Ovary (tissue), 9 donors: Measurements from ENCODE around the gene ZNF107. TPM values are rescaled to one million over a fixed set of nuclear protein-coding genes. Genes with fewer than 3 reads are reported as not detected.
A peak's percentile ranks its signal among the peaks of the same experiment; 100 is the strongest.

ENCODE experiments used
- DNase-seq, 5 donors: peaks; one replicate each; pipeline ENCODE4 v3.0.0-alpha.2; 2019 to 2020
- H3K27ac ChIP-seq, 2 donors: fragments of 200-600 bp; one replicate each; pipeline versions ENCODE4 v1.5.1 to v1.8.0; 2019 to 2022
- H3K27me3 ChIP-seq: fragments of 200-600 bp; one replicate; pipeline ENCODE4 v1.8.0; 2022
- H3K36me3 ChIP-seq: fragments of 200-600 bp; sonication (generic); one replicate; pipeline ENCODE4 v1.5.1; 2019
- H3K4me1 ChIP-seq: one replicate; pipeline ENCODE4 v1.8.1; 2013; ENCODE audit warnings: mild to moderate bottlenecking, moderate library complexity; ENCODE audit not compliant: insufficient read depth
- H3K4me3 ChIP-seq: fragments of 200-600 bp; sonication (generic); one replicate; pipeline ENCODE4 v1.5.1; 2017
- H3K9me3 ChIP-seq, 2 donors: fragments of 200-600 bp in 1 of 2; sonication (generic) in 1 of 2; one replicate each; pipeline versions ENCODE4 v1.5.1 to v1.8.1; 2013 to 2019; ENCODE audit warnings: mild to moderate bottlenecking in 1 of 2, moderate library complexity in 1 of 2
- CTCF ChIP-seq, 3 donors: fragments of 450-650 bp in 2 of 3; fragments of 200-600 bp in 1 of 3; IDR thresholded peaks; one replicate each; pipeline versions ENCODE4 v1.5.1 to v1.8.0; 2016 to 2022; ENCODE audit warnings: antibody characterized with exemption in 3 of 3, mild to moderate bottlenecking in 1 of 3
- EP300 ChIP-seq: sonication (generic); formaldehyde crosslinking; IDR thresholded peaks from one replicate; pipeline ENCODE4 v1.6.1; 2017; ENCODE audit warnings: antibody characterized with exemption
- POLR2A ChIP-seq: fragments of 450-650 bp; IDR thresholded peaks from one replicate; pipeline ENCODE4 v1.6.1; 2017; ENCODE audit warnings: antibody characterized with exemption, mild to moderate bottlenecking, moderate library complexity
- WGBS, 3 donors: extraction: QIAGEN DNeasy Blood & Tissue Kit in 1 of 3; methylation state at CpG; one replicate each; pipeline versions ENCODE4 v1.1.5 to v1.1.7; 2013 to 2017; 5-methylcytosine and 5-hydroxymethylcytosine counted together
- intact Hi-C, 4 donors: fragments of 100-400 bp; cut with DNase I; formaldehyde crosslinking; loops; one replicate each; pipeline versions ENCODE4 v1.11.0 to v1.15.1; 2022 to 2023
- polyA plus RNA-seq, 2 donors: library from polyadenylated mRNA; stranded (reverse); fragments of 200-250 nt in 1 of 2; fragments of 350-450 nt in 1 of 2; fragmentation: Illumina TruSeq in 1 of 2; extraction: RNeasy Lipid Tissue Mini Kit (QIAGEN cat#74804) in 1 of 2; gene quantifications; one replicate each; pipeline ENCODE4 v1.2.3, GENCODE V29; 2013 to 2014
- total RNA-seq, 7 donors: library from RNA; depleted of rRNA in 2 of 7; stranded (reverse); fragments of >200 nt in 2 of 7; fragmentation: NEBNext Ultra II Directional in 3 of 7; extraction: Animal tissue kit (Norgen Biotek cat#: 25700) in 3 of 7; gene quantifications; one replicate each; pipeline versions ENCODE4 v1.1.0 to v1.2.4, GENCODE V29; 2016 to 2023
- donor health status: DM: no; HTN: no; CAD: no; lungs with moderate emphysema.
- donor health status: DM: no; HTN: no; CAD: no.
- donor health status: Bipolar disorder and iron deficiency.
- donor health status: DM: yes; HTN: yes; CAD: no.
- donor health status: DM: no; HTN: no; CAD: no.
- donor health status: DM: yes; HTN: yes; CAD: no.

Gene ZNF107
- total and polyA plus RNA-seq, 9 donors = 2.8 to 10.3 (median 6.4) TPM

GRCh38 chr7:64625114-64626082 is 40.5 kb upstream of the ZNF107 start:
- 7 to 12% (median 7%) methylated on average over 12 of the region's 12 CpGs for WGBS, 3 donors
- H3K36me3 ChIP-seq = no peaks in the 10 kb centered on the region
- peaks cover 3 to 5% of the 10 kb centered on the region in 2 donors for H3K9me3 ChIP-seq
- DNase-seq = no peak
- no peaks in the 10 kb centered on the region for H3K4me1 ChIP-seq
- no peaks in the 10 kb centered on the region for H3K27me3 ChIP-seq
- no peak for TF ChIP-seq EP300
- no peak for TF ChIP-seq POLR2A
- peak; percentile 19 to 49 (median 45) for TF ChIP-seq CTCF (IDR thresholded peaks at IDR 0.05)
- no peak overlapping the region for H3K27ac ChIP-seq
- H3K4me3 ChIP-seq = no peak overlapping the region
- intact Hi-C loops = no loop called here

- no peak for TF ChIP-seq POLR2A
- no peak for TF ChIP-seq EP300
- no peak for TF ChIP-seq CTCF (IDR thresholded peaks at IDR 0.05)
These were observed 39.9 kb upstream of the ZNF107 start for GRCh38 chr7:64626083-64626469.

GRCh38 chr7:64626557-64626956 is 39.4 kb upstream of the ZNF107 start:
- DNase-seq = no peak
- Histone ChIP-seq H3K27me3 (no peaks in the 10 kb centered on the region), H3K4me3 (no peak overlapping the region), H3K4me1 (no peaks in the 10 kb centered on the region), H3K36me3 (no peaks in the 10 kb centered on the region), H3K9me3 (no peaks in the 10 kb centered on the region), H3K27ac (no peak overlapping the region)
- WGBS, 3 donors = 64 to 73% (median 72%) methylated on average over 2 of the region's 2 CpGs
- intact Hi-C loops = no loop called here
- TF ChIP-seq CTCF (IDR thresholded peaks at IDR 0.05) (no peak), EP300 (no peak), POLR2A (no peak)

More at GRCh38 chr7:64626083-64626469, 39.9 kb upstream of the ZNF107 start:
- no peaks in the 10 kb centered on the region for H3K36me3 ChIP-seq
- peaks cover 0 to 3% of the 10 kb centered on the region in 2 donors for H3K9me3 ChIP-seq
- no peaks in the 10 kb centered on the region for H3K27me3 ChIP-seq
- WGBS, 3 donors = 55 to 59% (median 58%) methylated on average over 5 of the region's 5 CpGs
- H3K4me3 ChIP-seq = no peak overlapping the region
- no peak overlapping the region for H3K27ac ChIP-seq
- intact Hi-C loops = no loop called here
- DNase-seq = no peak
- H3K4me1 ChIP-seq = no peaks in the 10 kb centered on the region

- H3K36me3 ChIP-seq = no peaks in the 10 kb centered on the region
- no peak for DNase-seq
- H3K4me3 ChIP-seq = no peak overlapping the region
- no peaks in the 10 kb centered on the region for H3K9me3 ChIP-seq
- no peak overlapping the region for H3K27ac ChIP-seq
- no peaks in the 10 kb centered on the region for H3K27me3 ChIP-seq
- H3K4me1 ChIP-seq = no peaks in the 10 kb centered on the region
- intact Hi-C loops = no loop called here
- TF ChIP-seq EP300 (no peak), POLR2A (no peak), CTCF (IDR thresholded peaks at IDR 0.05) (no peak)
These were observed 37.7 kb upstream of the ZNF107 start for GRCh38 chr7:64628192-64628591.
